PFSK-1 (cell line): ENCODE results near the gene ATP7B.

ENCODE experiments used
- POLR2AphosphoS5 ChIP-seq: IDR thresholded peaks from 2 replicates; pipeline ENCODE4 v1.6.1; 2012; ENCODE audit warnings: low read depth, mild to moderate bottlenecking, control low read depth, low read length, moderate library complexity
- SIN3A ChIP-seq: IDR thresholded peaks from 2 replicates; pipeline ENCODE4 v1.6.1; 2012; ENCODE audit warnings: mild to moderate bottlenecking, low read length, moderate library complexity, borderline replicate concordance; ENCODE audit not compliant: insufficient read depth
- TAF1 ChIP-seq: IDR thresholded peaks from 2 replicates; pipeline ENCODE4 v1.6.1; 2012; ENCODE audit warnings: low read length, control low read depth, borderline replicate concordance; ENCODE audit not compliant: insufficient read depth
- TF ChIP-seq, protein P1 (sequence below), 2 experiments: IDR thresholded peaks; 2 replicates each; pipeline versions ENCODE4 v1.6.1 to v1.8.0; 2011 to 2012; ENCODE audit warnings: low read depth in 2 of 2, low read length in 2 of 2, control low read depth in 1 of 2, inconsistent platforms in 1 of 2, mild to moderate bottlenecking in 1 of 2, moderate library complexity in 1 of 2; ENCODE audit not compliant: insufficient read depth in 1 of 2

- TF ChIP-seq POLR2AphosphoS5 (no peak), SIN3A (no peak), TAF1 (no peak)
- TF ChIP-seq, protein P1, sequence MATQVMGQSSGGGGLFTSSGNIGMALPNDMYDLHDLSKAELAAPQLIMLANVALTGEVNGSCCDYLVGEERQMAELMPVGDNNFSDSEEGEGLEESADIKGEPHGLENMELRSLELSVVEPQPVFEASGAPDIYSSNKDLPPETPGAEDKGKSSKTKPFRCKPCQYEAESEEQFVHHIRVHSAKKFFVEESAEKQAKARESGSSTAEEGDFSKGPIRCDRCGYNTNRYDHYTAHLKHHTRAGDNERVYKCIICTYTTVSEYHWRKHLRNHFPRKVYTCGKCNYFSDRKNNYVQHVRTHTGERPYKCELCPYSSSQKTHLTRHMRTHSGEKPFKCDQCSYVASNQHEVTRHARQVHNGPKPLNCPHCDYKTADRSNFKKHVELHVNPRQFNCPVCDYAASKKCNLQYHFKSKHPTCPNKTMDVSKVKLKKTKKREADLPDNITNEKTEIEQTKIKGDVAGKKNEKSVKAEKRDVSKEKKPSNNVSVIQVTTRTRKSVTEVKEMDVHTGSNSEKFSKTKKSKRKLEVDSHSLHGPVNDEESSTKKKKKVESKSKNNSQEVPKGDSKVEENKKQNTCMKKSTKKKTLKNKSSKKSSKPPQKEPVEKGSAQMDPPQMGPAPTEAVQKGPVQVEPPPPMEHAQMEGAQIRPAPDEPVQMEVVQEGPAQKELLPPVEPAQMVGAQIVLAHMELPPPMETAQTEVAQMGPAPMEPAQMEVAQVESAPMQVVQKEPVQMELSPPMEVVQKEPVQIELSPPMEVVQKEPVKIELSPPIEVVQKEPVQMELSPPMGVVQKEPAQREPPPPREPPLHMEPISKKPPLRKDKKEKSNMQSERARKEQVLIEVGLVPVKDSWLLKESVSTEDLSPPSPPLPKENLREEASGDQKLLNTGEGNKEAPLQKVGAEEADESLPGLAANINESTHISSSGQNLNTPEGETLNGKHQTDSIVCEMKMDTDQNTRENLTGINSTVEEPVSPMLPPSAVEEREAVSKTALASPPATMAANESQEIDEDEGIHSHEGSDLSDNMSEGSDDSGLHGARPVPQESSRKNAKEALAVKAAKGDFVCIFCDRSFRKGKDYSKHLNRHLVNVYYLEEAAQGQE (IDR thresholded peaks at IDR 0.05; ENCODE audit: insufficient read depth in 1 of 2, low read depth in 2 of 2, low read length in 2 of 2), result no peak
These were observed 55.9 kb downstream of the ATP7B start for GRCh38 chr13:51955281-51955771.
